CD4-positive, alpha-beta T cell treated with Interleukin-12 subunit alpha and Interleukin-12 subunit beta, for 1 hour (primary cell): Measurements from ENCODE around the gene SIX1.

Experiments used
- DNase-seq: peaks from one replicate; pipeline ENCODE4 v3.0.0-alpha.2; 2020

SIX1 gene

GRCh38 chr14:60641742-60642269 lies 7.5 kb downstream of the SIX1 start:
- no peak for DNase-seq

DNA sequence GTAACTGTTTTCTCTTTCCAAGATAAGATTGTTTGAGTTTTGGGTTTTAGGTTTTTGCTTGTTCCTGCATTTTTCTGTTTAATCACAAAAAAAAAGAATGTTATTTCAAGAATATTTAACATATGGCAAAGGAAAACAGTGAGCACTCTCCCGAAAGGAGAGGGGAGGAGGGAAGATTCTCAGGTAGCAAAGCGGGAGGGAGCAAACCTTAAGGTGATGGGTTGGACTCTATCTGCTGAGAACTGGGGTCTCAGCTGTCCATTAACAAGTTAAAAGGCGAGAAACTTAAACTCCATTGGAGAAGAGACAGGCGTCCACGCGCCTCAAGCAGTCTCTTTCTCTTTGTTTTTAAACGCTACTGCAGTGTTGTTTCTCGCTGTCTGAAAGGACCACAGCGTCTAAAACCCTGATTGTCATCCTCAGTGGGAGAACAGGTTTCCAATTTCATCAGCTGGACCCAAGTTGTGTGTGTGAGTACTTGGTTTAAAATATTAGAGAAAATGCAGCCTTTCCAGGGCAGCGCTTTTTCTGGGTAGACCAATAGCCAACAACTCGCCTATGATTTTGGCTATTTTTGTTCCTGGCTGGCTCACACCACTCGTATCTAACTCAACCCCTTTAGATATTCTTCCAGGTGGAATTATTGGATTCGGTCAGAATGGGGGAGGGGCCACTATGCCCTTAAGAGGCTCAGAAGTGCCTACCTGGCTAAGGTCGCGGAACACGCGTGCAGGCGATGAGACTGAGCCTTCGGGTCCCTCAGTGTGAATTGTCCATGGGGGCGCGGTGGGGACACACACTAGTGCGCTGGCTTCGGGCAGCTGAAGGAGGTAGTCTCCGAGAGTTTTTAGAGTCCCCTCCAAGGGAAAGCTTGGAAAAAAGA lies 8.2 kb downstream of the SIX1 start:
- no peak for DNase-seq

DNA sequence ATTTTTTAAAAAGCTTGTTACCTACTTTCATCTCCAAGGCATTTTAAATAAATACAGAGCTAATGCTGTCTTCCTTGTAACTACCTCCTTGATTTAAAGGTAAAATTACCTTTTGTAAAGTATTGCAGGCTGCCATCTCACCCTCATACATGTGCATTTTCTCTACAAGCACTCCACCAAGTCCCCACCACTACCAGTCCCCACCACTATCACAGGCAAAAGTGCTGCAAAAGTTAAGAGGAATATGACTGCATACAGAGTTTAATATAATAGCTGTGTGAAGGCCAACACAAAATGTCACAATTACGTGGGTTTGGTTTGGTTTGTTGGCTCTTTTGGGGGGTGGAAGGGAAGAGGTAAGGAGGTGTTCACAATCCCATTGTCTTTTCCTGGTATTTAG lies 9.6 kb downstream of the SIX1 start:
- DNase-seq: no peak

DNA sequence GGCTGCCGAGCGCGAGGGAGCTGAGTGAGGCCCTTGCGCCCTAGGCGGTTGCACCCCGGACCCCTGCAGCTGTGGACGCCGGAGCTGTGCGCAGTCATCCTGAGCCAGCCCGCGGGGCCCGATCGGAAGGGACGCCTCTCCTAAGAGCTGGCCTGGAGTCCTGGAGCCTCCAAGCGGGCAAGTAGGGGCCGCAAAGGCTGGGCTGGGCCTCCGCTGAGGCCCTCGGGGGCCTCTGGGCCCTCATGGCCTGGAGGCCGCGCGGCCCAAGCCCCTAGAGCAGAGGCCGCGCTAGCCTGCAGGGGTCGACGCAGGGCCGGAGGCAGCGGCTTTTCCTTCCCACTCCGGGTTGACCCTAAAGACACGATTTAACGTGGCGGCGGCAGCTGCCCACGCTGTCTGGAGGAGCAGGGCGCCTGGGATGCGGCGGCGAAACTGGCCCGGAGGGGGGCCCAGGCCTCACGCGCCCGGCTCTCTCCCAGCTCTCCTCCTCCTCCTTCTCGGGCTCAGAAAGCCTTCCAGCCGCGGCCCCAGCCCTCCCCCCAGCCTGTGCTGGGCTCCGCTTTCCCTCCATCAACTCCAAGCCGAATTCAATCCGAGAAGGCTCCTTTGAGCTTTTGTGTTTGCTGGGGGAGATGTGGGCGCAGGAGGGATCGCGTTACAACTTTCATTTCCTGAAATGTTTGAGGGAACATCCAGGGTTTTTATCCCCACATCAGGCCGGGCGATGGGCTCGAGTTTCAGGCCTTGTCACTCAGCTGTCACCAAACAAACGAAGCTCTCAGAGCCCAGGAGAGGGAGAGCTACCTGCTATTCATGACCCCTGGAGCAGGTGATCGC lies 11.6 kb downstream of the SIX1 start:
- DNase-seq: no peak

GRCh38 chr14:60636879-60637478 lies 12.3 kb downstream of the SIX1 start:
- no peak for DNase-seq

GRCh38 chr14:60634153-60634552 lies 15.1 kb downstream of the SIX1 start:
- no peak for DNase-seq

DNA sequence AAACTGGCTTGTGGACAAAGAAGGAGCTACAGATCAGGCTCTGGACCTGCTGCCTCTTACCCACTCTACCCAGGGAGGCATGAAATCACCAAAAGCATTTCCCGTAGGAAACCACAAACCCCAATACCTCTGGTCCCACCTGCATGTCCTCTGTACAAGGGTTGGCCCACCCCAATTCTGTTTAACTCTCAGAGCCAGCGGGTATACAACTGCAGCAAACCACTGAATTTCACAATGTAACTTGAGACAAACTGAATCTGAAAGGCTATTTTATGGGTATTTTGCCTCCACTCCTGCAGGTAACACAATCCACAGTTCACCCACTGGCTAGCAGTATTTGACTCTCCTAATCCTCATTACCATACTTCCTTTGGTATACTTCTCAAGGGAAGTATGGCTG lies 16.5 kb downstream of the SIX1 start:
- no peak for DNase-seq

- DNase-seq: no peak
Observed at GRCh38 chr14:60632257-60632656, 17.0 kb downstream of the SIX1 start.

DNA sequence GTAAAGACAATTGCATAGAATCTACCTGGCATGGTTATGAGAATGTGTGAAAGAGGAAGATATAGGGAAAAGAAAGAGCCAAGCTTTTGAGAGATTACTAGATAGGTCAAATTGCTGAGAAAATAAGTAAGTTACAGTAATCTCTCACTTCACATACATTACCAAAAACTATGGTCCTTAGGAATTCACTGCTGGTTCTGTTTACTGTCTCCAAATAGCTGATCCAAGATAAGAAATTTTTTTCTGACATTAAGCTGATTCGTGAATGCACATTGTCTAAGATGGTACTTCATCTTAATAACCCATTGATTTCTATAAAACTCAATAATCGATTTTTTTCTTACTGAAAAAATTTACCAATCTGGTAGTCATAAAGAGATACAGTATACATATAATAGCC lies 17.4 kb downstream of the SIX1 start:
- no peak for DNase-seq

- DNase-seq: no peak
Observed at GRCh38 chr14:60630129-60630528, 19.1 kb downstream of the SIX1 start.

- DNase-seq: no peak
Observed at GRCh38 chr14:60628892-60629291, 20.4 kb downstream of the SIX1 start.

- DNase-seq: no peak
Observed at GRCh38 chr14:60622917-60623257, 26.4 kb downstream of the SIX1 start.

DNA sequence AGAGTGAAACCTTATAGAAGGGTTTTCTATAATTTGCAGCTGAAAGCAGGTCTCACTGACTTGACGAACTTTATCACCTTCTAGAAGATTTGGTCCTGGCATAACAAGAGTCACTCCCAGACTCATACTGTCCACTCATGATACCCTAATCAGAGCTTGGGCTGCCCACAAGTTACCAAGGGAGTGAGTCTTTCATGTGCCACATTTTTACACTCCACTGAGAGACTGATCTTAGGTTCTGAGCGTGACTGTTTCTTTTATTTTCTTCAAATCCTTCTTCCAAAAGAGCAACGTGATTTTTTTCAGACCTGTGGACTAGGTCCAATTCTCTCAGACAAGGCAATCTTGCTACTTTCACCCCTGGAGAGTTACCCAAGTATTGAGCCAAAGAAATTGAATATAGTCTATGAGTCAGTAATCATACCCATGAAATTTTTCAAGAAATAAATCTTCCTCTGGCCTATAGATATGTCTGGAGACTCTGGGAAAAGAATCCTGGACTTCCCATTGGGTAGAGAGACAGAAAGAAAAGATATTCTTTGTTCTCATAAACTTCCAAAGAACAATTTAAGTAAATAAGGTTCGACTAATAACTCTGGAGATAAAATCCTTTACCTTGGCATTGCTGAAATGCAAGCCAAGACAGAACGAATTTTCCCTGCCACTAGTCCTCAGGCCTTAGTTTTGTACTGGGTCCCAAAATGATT lies 26.9 kb downstream of the SIX1 start:
- DNase-seq: no peak

GRCh38 chr14:60621386-60621785 lies 27.9 kb downstream of the SIX1 start:
- no peak for DNase-seq

- DNase-seq: no peak
Observed at GRCh38 chr14:60618241-60618640, 31.0 kb downstream of the SIX1 start.

DNA sequence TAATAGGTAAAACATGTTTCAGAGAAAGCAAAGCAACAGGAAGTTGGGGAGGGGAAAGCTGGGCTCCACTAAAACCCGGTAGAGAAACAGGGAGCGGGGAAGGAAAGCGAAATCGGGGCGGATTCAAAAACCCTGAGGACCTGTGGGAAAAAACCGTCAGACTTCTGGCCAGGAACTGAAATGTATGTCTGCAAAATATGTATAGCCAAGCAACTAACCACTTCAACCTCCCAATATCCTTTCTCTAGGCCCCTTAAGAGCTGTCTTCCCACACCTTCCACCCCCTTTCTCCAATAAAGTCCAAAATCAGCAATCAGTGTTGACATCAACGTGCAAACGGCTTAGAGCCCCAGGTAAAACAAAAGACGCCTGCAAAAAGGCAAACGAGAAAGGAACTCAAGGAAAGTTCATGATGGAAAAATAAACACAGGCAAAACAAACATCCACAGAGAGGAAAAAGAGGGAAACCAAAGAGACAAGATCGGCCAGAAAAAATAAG lies 32.8 kb downstream of the SIX1 start:
- no peak for DNase-seq

- DNase-seq: no peak
Observed at GRCh38 chr14:60602291-60602690, 47.0 kb downstream of the SIX1 start.

GRCh38 chr14:60599727-60600126 lies 49.5 kb downstream of the SIX1 start:
- no peak for DNase-seq

- no peak for DNase-seq
Observed at GRCh38 chr14:60596139-60596538, 53.1 kb downstream of the SIX1 start.

- DNase-seq: no peak
Observed at GRCh38 chr14:60594062-60594461, 55.2 kb downstream of the SIX1 start.
